Activated CD8-positive, alpha-beta memory T cell treated with anti-CD3 and anti-CD28 coated beads for 48 hours (primary cell): ENCODE results near the gene NR2F1-AS1.
"Not testable (repeated sequence)": the region's sequence is repeated elsewhere in the genome, so short reads cannot be mapped to it uniquely, and the experiment has no call there.

Experiments
- DNase-seq, 3 experiments: peaks; one replicate each; pipeline ENCODE4 v3.0.0-alpha.2; 2020; ENCODE audit warnings: low read depth in 2 of 3, low spot score in 2 of 3

NR2F1-AS1 gene

GRCh38 chr5:93576994-93577853, 3.8 kb downstream of the NR2F1-AS1 start:
- DNase-seq = no peak

- no peak for DNase-seq
Measured at GRCh38 chr5:93575461-93576414, 5.3 kb downstream of the NR2F1-AS1 start.

GRCh38 chr5:93574491-93575305, 6.3 kb downstream of the NR2F1-AS1 start:
- no peak for DNase-seq

- no peak for DNase-seq
Measured at GRCh38 chr5:93573354-93574351, 7.4 kb downstream of the NR2F1-AS1 start.

- DNase-seq = no peak
Measured at GRCh38 chr5:93572608-93573353, 8.2 kb downstream of the NR2F1-AS1 start.

GRCh38 chr5:93572101-93572607, 8.9 kb downstream of the NR2F1-AS1 start:
- DNase-seq = no peak

- no peak for DNase-seq
Measured at GRCh38 chr5:93571114-93571949, 9.7 kb downstream of the NR2F1-AS1 start.

- DNase-seq = no peak
Measured at GRCh38 chr5:93570294-93571113, 10.5 kb downstream of the NR2F1-AS1 start.

GRCh38 chr5:93569300-93570160, 11.5 kb downstream of the NR2F1-AS1 start:
- DNase-seq = no peak

GRCh38 chr5:93567424-93567823, 13.6 kb downstream of the NR2F1-AS1 start:
- no peak for DNase-seq

GRCh38 chr5:93566091-93566490, 14.9 kb downstream of the NR2F1-AS1 start:
- no peak for DNase-seq

- DNase-seq = no peak
Measured at GRCh38 chr5:93557021-93557604, 23.9 kb downstream of the NR2F1-AS1 start.

- DNase-seq = not testable (repeated sequence)
Measured at GRCh38 chr5:93549594-93549993, 31.4 kb downstream of the NR2F1-AS1 start.

- no peak for DNase-seq
Measured at GRCh38 chr5:93545872-93546271, 35.1 kb downstream of the NR2F1-AS1 start.

GRCh38 chr5:93532370-93532769, 48.6 kb downstream of the NR2F1-AS1 start:
- DNase-seq = no peak

GRCh38 chr5:93521815-93522214, 59.2 kb downstream of the NR2F1-AS1 start:
- DNase-seq = not testable (repeated sequence)
